MM.1S (cell line): ENCODE results near the gene SPINK6.

Source experiments
- DNase-seq: peaks from one replicate; pipeline ENCODE4 v3.0.0-alpha.2; 2015
- H2AFZ ChIP-seq: fragments of 300-600 bp; sonication (generic); 2 replicates; pipeline ENCODE4 v1.6.0; 2016; ENCODE audit warnings: antibody characterized with exemption, low read length
- H3F3A ChIP-seq: fragments of 300-600 bp; sonication (generic); 2 replicates; pipeline ENCODE4 v1.6.1; 2016; ENCODE audit warnings: mild to moderate bottlenecking, antibody characterized with exemption, low read length, moderate library complexity, mixed read lengths; ENCODE audit not compliant: insufficient read depth
- H3K27ac ChIP-seq: fragments of 300-600 bp; sonication (generic); 2 replicates; pipeline ENCODE4 v1.5.1; 2016; ENCODE audit warnings: mild to moderate bottlenecking, low read length
- H3K27me3 ChIP-seq: fragments of 300-600 bp; sonication (generic); replicated peaks from 2 replicates; pipeline ENCODE4 v1.6.0; 2016; ENCODE audit warnings: low read length; ENCODE audit not compliant: insufficient read depth
- H3K36me3 ChIP-seq: fragments of 300-600 bp; sonication (generic); replicated peaks from 2 replicates; pipeline ENCODE4 v1.6.1; 2016; ENCODE audit warnings: mild to moderate bottlenecking, low read length, mixed read lengths; ENCODE audit not compliant: insufficient read depth
- H3K4me1 ChIP-seq: fragments of 300-600 bp; sonication (generic); 2 replicates; pipeline ENCODE4 v1.6.1; 2016; ENCODE audit warnings: low read length, mixed read lengths
- H3K4me2 ChIP-seq: fragments of 300-600 bp; sonication (generic); 2 replicates; pipeline ENCODE4 v1.6.0; 2016; ENCODE audit warnings: low read depth, low read length
- H3K4me3 ChIP-seq: fragments of 300-600 bp; sonication (generic); 2 replicates; pipeline ENCODE4 v1.5.1; 2016; ENCODE audit warnings: low read length, mixed read lengths
- H3K79me2 ChIP-seq: fragments of 300-600 bp; sonication (generic); 2 replicates; pipeline ENCODE4 v1.6.1; 2016; ENCODE audit warnings: mixed run types, low read length, mixed read lengths
- H3K9ac ChIP-seq: fragments of 300-600 bp; sonication (generic); 2 replicates; pipeline ENCODE4 v1.6.1; 2016; ENCODE audit warnings: low read length, mixed read lengths
- H3K9me2 ChIP-seq: fragments of 300-600 bp; sonication (generic); replicated peaks from 2 replicates; pipeline ENCODE4 v1.6.1; 2016; ENCODE audit warnings: mild to moderate bottlenecking, low read length, mixed read lengths; ENCODE audit not compliant: insufficient read depth
- H3K9me3 ChIP-seq: fragments of 300-600 bp; sonication (generic); replicated peaks from 2 replicates; pipeline ENCODE4 v1.6.1; 2016; ENCODE audit warnings: mild to moderate bottlenecking, low read length, mixed read lengths; ENCODE audit not compliant: insufficient read depth
- H4K20me1 ChIP-seq: fragments of 300-600 bp; sonication (generic); 2 replicates; pipeline ENCODE4 v1.6.1; 2016; ENCODE audit warnings: mild to moderate bottlenecking, low read length, moderate library complexity, mixed read lengths; ENCODE audit not compliant: insufficient read depth
- EZH2 ChIP-seq: fragments of 300-600 bp; sonication (generic); optimal IDR thresholded peaks from 2 replicates; pipeline ENCODE3; 2017; ENCODE audit warnings: low read depth, mild to moderate bottlenecking, antibody characterized with exemption, low read length, mixed read lengths
- EZH2phosphoT487 ChIP-seq: fragments of 300-600 bp; sonication (generic); IDR thresholded peaks from 2 replicates; pipeline ENCODE4 v1.6.1; 2018; ENCODE audit warnings: antibody characterized with exemption, low read length
- TF ChIP-seq, protein P1 (sequence below): fragments of 300-600 bp; sonication (generic); IDR thresholded peaks from 2 replicates; pipeline ENCODE4 v1.5.1; 2016; ENCODE audit warnings: antibody characterized with exemption, low read length, mixed read lengths

The SPINK6 gene

DNA sequence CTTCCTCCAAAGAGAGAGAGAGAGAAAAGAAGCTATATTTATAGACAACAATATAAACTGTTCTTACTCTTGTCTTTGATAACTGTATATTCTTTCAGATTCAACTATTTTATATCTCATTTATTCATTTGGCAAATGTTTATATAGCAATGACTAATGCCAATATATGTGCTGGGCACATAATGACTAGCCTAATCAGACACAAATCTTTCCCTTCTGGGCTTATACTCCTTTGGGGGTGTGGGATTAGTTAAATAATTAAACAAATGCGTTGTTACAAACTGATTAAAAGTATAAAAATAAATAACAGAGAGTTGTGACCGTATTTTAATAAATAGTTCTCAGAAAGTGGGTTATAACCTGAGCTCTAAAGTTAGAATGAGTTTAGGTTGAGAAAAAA lies 30.5 kb upstream of the SPINK6 start:
- Histone ChIP-seq H3K9me3 (no peaks in the 10 kb centered on the region), H2AFZ (no peak overlapping the region), H3K27me3 (no peaks in the 10 kb centered on the region), H3K9ac (no peak overlapping the region), H3K9me2 (no peaks in the 10 kb centered on the region), H3K79me2 (no peaks in the 10 kb centered on the region), H3F3A (no peaks in the 10 kb centered on the region), H4K20me1 (no peaks in the 10 kb centered on the region), H3K36me3 (no peaks in the 10 kb centered on the region), H3K4me1 (no peaks in the 10 kb centered on the region), H3K4me3 (no peak overlapping the region), H3K4me2 (no peak overlapping the region), H3K27ac (no peak overlapping the region)
- DNase-seq = no peak
- no peak for TF ChIP-seq EZH2
- TF ChIP-seq EZH2phosphoT487 = no peak
- TF ChIP-seq, protein P1, sequence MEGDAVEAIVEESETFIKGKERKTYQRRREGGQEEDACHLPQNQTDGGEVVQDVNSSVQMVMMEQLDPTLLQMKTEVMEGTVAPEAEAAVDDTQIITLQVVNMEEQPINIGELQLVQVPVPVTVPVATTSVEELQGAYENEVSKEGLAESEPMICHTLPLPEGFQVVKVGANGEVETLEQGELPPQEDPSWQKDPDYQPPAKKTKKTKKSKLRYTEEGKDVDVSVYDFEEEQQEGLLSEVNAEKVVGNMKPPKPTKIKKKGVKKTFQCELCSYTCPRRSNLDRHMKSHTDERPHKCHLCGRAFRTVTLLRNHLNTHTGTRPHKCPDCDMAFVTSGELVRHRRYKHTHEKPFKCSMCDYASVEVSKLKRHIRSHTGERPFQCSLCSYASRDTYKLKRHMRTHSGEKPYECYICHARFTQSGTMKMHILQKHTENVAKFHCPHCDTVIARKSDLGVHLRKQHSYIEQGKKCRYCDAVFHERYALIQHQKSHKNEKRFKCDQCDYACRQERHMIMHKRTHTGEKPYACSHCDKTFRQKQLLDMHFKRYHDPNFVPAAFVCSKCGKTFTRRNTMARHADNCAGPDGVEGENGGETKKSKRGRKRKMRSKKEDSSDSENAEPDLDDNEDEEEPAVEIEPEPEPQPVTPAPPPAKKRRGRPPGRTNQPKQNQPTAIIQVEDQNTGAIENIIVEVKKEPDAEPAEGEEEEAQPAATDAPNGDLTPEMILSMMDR = no peak

DNA sequence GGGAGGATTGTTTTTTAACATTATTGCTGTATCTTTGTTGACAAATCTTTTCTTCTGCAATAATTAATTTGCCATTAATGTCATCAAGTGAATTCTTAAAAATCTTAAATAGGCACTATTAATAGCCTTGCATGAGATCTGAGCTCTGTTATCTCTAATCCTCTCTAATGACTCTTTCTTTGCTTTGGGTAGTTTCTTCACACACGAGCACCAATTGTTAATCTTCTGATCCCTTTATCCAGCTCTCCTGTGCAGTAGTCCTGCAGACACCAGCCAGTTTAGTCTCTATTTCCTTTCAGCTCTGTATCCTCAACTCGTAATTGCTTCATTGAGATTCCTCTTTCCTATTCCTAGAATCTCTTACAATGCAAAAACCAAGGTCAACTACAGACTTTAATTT lies 26.4 kb upstream of the SPINK6 start:
- no peak overlapping the region for H3K4me2 ChIP-seq
- H3K27me3 ChIP-seq = no peaks in the 10 kb centered on the region
- H4K20me1 ChIP-seq = no peaks in the 10 kb centered on the region
- DNase-seq = no peak
- H3F3A ChIP-seq = no peaks in the 10 kb centered on the region
- no peaks in the 10 kb centered on the region for H3K9me3 ChIP-seq
- H3K9ac ChIP-seq = no peak overlapping the region
- no peak overlapping the region for H3K27ac ChIP-seq
- no peaks in the 10 kb centered on the region for H3K9me2 ChIP-seq
- H3K4me3 ChIP-seq = no peak overlapping the region
- no peaks in the 10 kb centered on the region for H3K36me3 ChIP-seq
- no peak overlapping the region for H2AFZ ChIP-seq
- no peaks in the 10 kb centered on the region for H3K4me1 ChIP-seq
- TF ChIP-seq EZH2phosphoT487 (no peak), EZH2 (no peak)
- TF ChIP-seq, protein P1 = no peak
- no peaks in the 10 kb centered on the region for H3K79me2 ChIP-seq

GRCh38 chr5:148177207-148177606 lies 25.6 kb upstream of the SPINK6 start:
- no peak overlapping the region for H3K4me3 ChIP-seq
- H4K20me1 ChIP-seq = no peaks in the 10 kb centered on the region
- TF ChIP-seq EZH2 (no peak), EZH2phosphoT487 (no peak)
- TF ChIP-seq, protein P1 = no peak
- no peaks in the 10 kb centered on the region for H3K27me3 ChIP-seq
- H2AFZ ChIP-seq = no peak overlapping the region
- no peaks in the 10 kb centered on the region for H3K9me3 ChIP-seq
- H3K4me1 ChIP-seq = no peaks in the 10 kb centered on the region
- no peaks in the 10 kb centered on the region for H3K9me2 ChIP-seq
- no peak overlapping the region for H3K4me2 ChIP-seq
- no peaks in the 10 kb centered on the region for H3K79me2 ChIP-seq
- no peak for DNase-seq
- H3K27ac ChIP-seq = no peak overlapping the region
- no peaks in the 10 kb centered on the region for H3F3A ChIP-seq
- H3K36me3 ChIP-seq = no peaks in the 10 kb centered on the region
- no peak overlapping the region for H3K9ac ChIP-seq
